HepG2 (cell line): ENCODE measurements around the gene LGALS4. TPM values are rescaled to one million over a fixed set of nuclear protein-coding genes. Genes with fewer than 3 reads are reported as not detected.

Source experiments
- ATAC-seq: fragments of 200-7000 bp; cut with Tn5 transposase; 3 replicates; pipeline ENCODE4 v1.9.1; 2020; ENCODE audit warnings: mild to moderate bottlenecking, moderate library complexity
- BruUV-seq: library from RNA; stranded (reverse); fragments of 400-500 nt; replicated peaks from 2 replicates; lab custom pipeline; 2021; lab: Mats Ljungman, UMichigan
- CTCF ChIA-PET: fragments of 300-600 bp; formaldehyde crosslinking; extraction: SDS; loops from one replicate; lab custom pipeline; 2021; ENCODE audit warnings: low total read pairs, inconsistent platforms, low intra/inter-chr PET ratio; lab: Yijun Ruan, JAX
- POLR2A ChIA-PET: fragments of 350-600 bp; sonication (Branson Sonifier 250); formaldehyde crosslinking; loops from one replicate; lab custom pipeline; 2020; ENCODE audit warnings: antibody characterized with exemption, inconsistent platforms; lab: Yijun Ruan, JAX
- DNase-seq: peaks from one replicate; pipeline ENCODE4 v3.0.0-alpha.2; 2015; ENCODE audit warnings: low spot score
- FAIRE-seq: peaks from 3 replicates; lab custom pipeline; 2011; peaks lifted over from hg19 to GRCh38; lab: Jason Lieb, UNC
- H2AFZ ChIP-seq: one replicate; pipeline ENCODE4 v1.6.1; 2011; ENCODE audit warnings: low read length, inconsistent platforms
- H3K27ac ChIP-seq: fragments of 300-600 bp; 3 replicates; pipeline ENCODE4 v1.8.0; 2011; ENCODE audit warnings: mixed run types, mild to moderate bottlenecking, mixed read lengths, low read length, inconsistent platforms; ENCODE audit not compliant: insufficient read depth; ENCODE audit errors: extremely low read length
- H3K27me3 ChIP-seq, 2 experiments: fragments of 200-600 bp in 1 of 2; 2 replicates in 1 of 2; 3 replicates in 1 of 2; pipeline versions ENCODE4 v1.6.0 to v1.8.0; 2011; ENCODE audit warnings: low read length in 2 of 2, mild to moderate bottlenecking in 2 of 2, moderate library complexity in 2 of 2, inconsistent platforms in 1 of 2; ENCODE audit not compliant: insufficient read depth in 2 of 2, control insufficient read depth in 1 of 2
- H3K36me3 ChIP-seq, 2 experiments: fragments of 200-600 bp in 1 of 2; replicated peaks in 1 of 2; 2 replicates in 1 of 2; 3 replicates in 1 of 2; pipeline versions ENCODE4 v1.5.1 to v1.8.0; 2011; ENCODE audit warnings: low read length in 2 of 2, inconsistent platforms in 1 of 2; ENCODE audit not compliant: insufficient read depth in 2 of 2, control insufficient read depth in 1 of 2
- H3K4me1 ChIP-seq: 2 replicates; pipeline ENCODE4 v1.5.1; 2012; ENCODE audit warnings: low read length, inconsistent platforms; ENCODE audit not compliant: insufficient read depth
- H3K4me2 ChIP-seq: 2 replicates; pipeline ENCODE4 v1.6.0; 2011; ENCODE audit warnings: low read depth, low read length, inconsistent platforms
- H3K4me3 ChIP-seq, 3 experiments: fragments of 200-600 bp in 1 of 3; sonication (generic), shearing (Covaris generic) in 1 of 3; replicated peaks in 1 of 3; 2 replicates each; pipeline ENCODE4 v1.5.1; 2011 to 2016; ENCODE audit warnings: low read length in 3 of 3, inconsistent platforms in 2 of 3, low read depth in 2 of 3, mild to moderate bottlenecking in 2 of 3, control low read depth in 1 of 3, mixed read lengths in 1 of 3; ENCODE audit not compliant: insufficient read depth in 1 of 3
- H3K79me2 ChIP-seq: one replicate; pipeline ENCODE4 v1.6.1; 2011; ENCODE audit warnings: low read length, inconsistent platforms; ENCODE audit not compliant: insufficient read depth
- H3K9ac ChIP-seq: 2 replicates; pipeline ENCODE4 v1.6.0; 2011; ENCODE audit warnings: mild to moderate bottlenecking, low read depth, low read length, inconsistent platforms; ENCODE audit not compliant: insufficient read depth
- H3K9me3 ChIP-seq: 2 replicates; pipeline ENCODE4 v1.5.1; 2012; ENCODE audit warnings: mild to moderate bottlenecking, low read length
- H4K20me1 ChIP-seq: 2 replicates; pipeline ENCODE4 v1.6.0; 2011; ENCODE audit warnings: inconsistent platforms, mild to moderate bottlenecking, low read length, moderate library complexity; ENCODE audit not compliant: insufficient read depth
- FOXA3 ChIP-seq: IDR thresholded peaks from 2 replicates; pipeline ENCODE4 v1.6.1; 2016; ENCODE audit warnings: missing genetic modification reagents, missing compliant biosample characterization
- GABPB1 ChIP-seq: IDR thresholded peaks from 2 replicates; pipeline ENCODE4 v1.6.1; 2016; ENCODE audit warnings: mild to moderate bottlenecking, missing genetic modification reagents, moderate library complexity, missing compliant biosample characterization
- HNF4A ChIP-seq: sonication (generic); formaldehyde crosslinking; IDR thresholded peaks from 2 replicates; pipeline ENCODE4 v1.4.0; 2020; ENCODE audit warnings: missing genetic modification reagents
- MBNL3 ChIP-seq: fragments of 250-450 bp; sonication (Bioruptor Pico); conservative IDR thresholded peaks from 2 replicates; pipeline ENCODE4 v1.8.0; 2022; ENCODE audit warnings: mild to moderate bottlenecking, inconsistent platforms
- SAP130 ChIP-seq: IDR thresholded peaks from 2 replicates; pipeline ENCODE4 v1.6.1; 2016; ENCODE audit warnings: low read depth
- SNRNP70 ChIP-seq: fragments of 200-400 bp; formaldehyde crosslinking; IDR thresholded peaks from 2 replicates; pipeline ENCODE4 v1.6.1; 2017; ENCODE audit warnings: mild to moderate bottlenecking, low read depth, low read length, moderate library complexity
- SP1 ChIP-seq, 2 experiments: fragments of 450-650 bp in 1 of 2; sonication (generic) in 1 of 2; formaldehyde crosslinking in 1 of 2; IDR thresholded peaks; 2 replicates each; pipeline versions ENCODE4 v1.4.0 to v1.6.1; 2016 to 2020; ENCODE audit warnings: missing genetic modification reagents in 1 of 2
- THAP8 ChIP-seq: sonication (generic); formaldehyde crosslinking; IDR thresholded peaks from 2 replicates; pipeline ENCODE4 v1.5.1; 2020; ENCODE audit warnings: missing genetic modification reagents, mild to moderate bottlenecking, borderline replicate concordance
- ZBTB49 ChIP-seq: sonication (generic); formaldehyde crosslinking; IDR thresholded peaks from 2 replicates; pipeline ENCODE4 v1.4.0; 2020; ENCODE audit warnings: missing genetic modification reagents, borderline replicate concordance
- ZNF20 ChIP-seq: sonication (generic); formaldehyde crosslinking; IDR thresholded peaks from 2 replicates; pipeline ENCODE4 v1.4.0; 2020; ENCODE audit warnings: mild to moderate bottlenecking, moderate library complexity, missing genetic modification reagents
- ZNF280D ChIP-seq: sonication (generic); formaldehyde crosslinking; IDR thresholded peaks from 2 replicates; pipeline ENCODE4 v1.5.1; 2020; ENCODE audit warnings: mild to moderate bottlenecking, missing genetic modification reagents
- ZNF292 ChIP-seq: sonication (generic); formaldehyde crosslinking; IDR thresholded peaks from 2 replicates; pipeline ENCODE4 v1.8.1; 2022; ENCODE audit warnings: mild to moderate bottlenecking, low read depth, missing genetic modification reagents, borderline replicate concordance
- ZNF367 ChIP-seq: sonication (generic); formaldehyde crosslinking; IDR thresholded peaks from 2 replicates; pipeline ENCODE4 v1.4.0; 2020; ENCODE audit warnings: missing genetic modification reagents, borderline replicate concordance
- ZNF792 ChIP-seq: IDR thresholded peaks from 2 replicates; pipeline ENCODE4 v1.6.1; 2016
- ZNF850 ChIP-seq: sonication (generic); formaldehyde crosslinking; conservative IDR thresholded peaks from 2 replicates; pipeline ENCODE4 v1.9.0; 2021; ENCODE audit warnings: mild to moderate bottlenecking, missing genetic modification reagents
- WGBS: methylation state at CpG from one replicate; pipeline ENCODE4 v1.1.6; 2017; ENCODE audit warnings: low lambda C conversion rate; 5-methylcytosine and 5-hydroxymethylcytosine counted together
- in situ Hi-C: cut with HindIII; loops from 2 replicates; pipeline ENCODE4 v1.10.0; 2017; ENCODE audit warnings: low pct_unique_long_range_greater_than_20kb; ENCODE audit not compliant: extremely low pct_ligation_motif_present
- intact Hi-C: fragments of 100-400 bp; cut with micrococcal nuclease; formaldehyde crosslinking; loops from one replicate; pipeline ENCODE4 v1.10.0; 2022; ENCODE audit not compliant: unreplicated experiment
- polyA plus RNA-seq, 8 experiments: library from polyadenylated mRNA; depleted of rRNA in 3 of 8; stranded (reverse) in 7 of 8; unstranded in 1 of 8; fragments of >200 nt; fragmentation: Illumina TruSeq in 4 of 8; extraction: Trizol in 4 of 8; gene quantifications; 2 replicates each; pipeline versions ENCODE4 v1.2.1 to v1.2.3, GENCODE V29; 2011 to 2016; ENCODE audit warnings: low read depth in 4 of 8, missing spikeins in 1 of 8, mixed read lengths in 1 of 8; ENCODE audit not compliant: insufficient read depth in 1 of 8
- total RNA-seq, 5 experiments: library from RNA; depleted of rRNA; stranded (reverse); fragments of >200 nt; fragmentation: Illumina TruSeq; extraction: Trizol; gene quantifications; 2 replicates each; pipeline ENCODE4 v1.2.3, GENCODE V29; 2016; ENCODE audit warnings: low read depth in 1 of 5

The LGALS4 gene
- total and polyA plus RNA-seq, 2 of the 13 experiments (the other 11 are each of a cell fraction or from before 2014, with no cell fraction given): 0.24 to 0.71 TPM

- Histone ChIP-seq H3K36me3 (no peaks in the 10 kb centered on the region), H3K4me3 (no peak overlapping the region), H3K4me2 (peak overlapping the region; percentile 41), H3K9me3 (no peaks in the 10 kb centered on the region), H3K27ac (no peak overlapping the region), H3K79me2 (no peaks in the 10 kb centered on the region), H3K27me3 (no peaks in the 10 kb centered on the region), H2AFZ (no peak overlapping the region), H3K4me1 (peaks cover 21% of the 10 kb centered on the region), H3K9ac (no peak overlapping the region), H4K20me1 (no peaks in the 10 kb centered on the region)
- POLR2A ChIA-PET: interaction anchor here (0.6 to 1.6 kb wide), 2 partner anchors 18 to 29 kb away, joined by 3 to 5 read pairs; no protein-coding TSS in a partner anchor
- intact Hi-C loops: no loop called here
- no TSS peak for BruUV-seq
- ATAC-seq: peak; percentile 69
- in situ Hi-C loops: no loop called here
- WGBS: 81% methylated on average over 35 of the region's 71 CpGs
- DNase-seq: no peak
- FAIRE-seq: no peak
- CTCF ChIA-PET: no interaction called here
- no peak for TF ChIP-seq MBNL3 (CRISPR knock-in tag)
- TF ChIP-seq ZNF850 (CRISPR knock-in tag): no peak
- TF ChIP-seq GABPB1 (CRISPR knock-in tag): no peak
- TF ChIP-seq ZNF280D (CRISPR knock-in tag): no peak
- TF ChIP-seq ZBTB49 (CRISPR knock-in tag): no peak
- no peak for TF ChIP-seq THAP8 (CRISPR knock-in tag)
- TF ChIP-seq ZNF292 (CRISPR knock-in tag): no peak
- TF ChIP-seq SAP130: 0 out of 2 replicates have a peak, but pooled peaks have one; percentile 8
- no peak for TF ChIP-seq ZNF20 (CRISPR knock-in tag)
- no peak for TF ChIP-seq SNRNP70
- no peak for TF ChIP-seq ZNF367
- no peak for TF ChIP-seq FOXA3
- TF ChIP-seq HNF4A (CRISPR knock-in tag): peak; percentile 59
- TF ChIP-seq ZNF792 (CRISPR knock-in tag): no peak
- no peak for TF ChIP-seq SP1 (IDR thresholded peaks at IDR 0.05)
- TF ChIP-seq SP1 (CRISPR knock-in tag; IDR thresholded peaks at IDR 0.05): no peak
Measured at GRCh38 chr19:38792250-38793111, 20.3 kb downstream of the LGALS4 start.
